Epithelial cell of esophagus (primary cell): ENCODE results near the gene ZNF609.
"Not testable (repeated sequence)": the region's sequence is repeated elsewhere in the genome, so short reads cannot be mapped to it uniquely, and the experiment has no call there.

Experiments used
- DNase-seq: peaks from one replicate; pipeline ENCODE4 v3.0.0; 2010; ENCODE audit warnings: low read depth
- H3K4me3 ChIP-seq: 2 replicates; pipeline ENCODE4 v1.5.1; 2011; ENCODE audit warnings: mild to moderate bottlenecking, low read length, control low read depth
- CTCF ChIP-seq: IDR thresholded peaks from 2 replicates; pipeline ENCODE4 v1.5.1; 2011; ENCODE audit warnings: low read depth, mild to moderate bottlenecking, low read length, control low read depth, inconsistent platforms; ENCODE audit not compliant: insufficient read depth; ENCODE audit errors: missing control alignments

Gene ZNF609

GRCh38 chr15:64640146-64640871 lies 179.9 kb downstream of the ZNF609 start:
- H3K4me3 ChIP-seq, result no peak overlapping the region
- no peak for DNase-seq
- TF ChIP-seq CTCF, result no peak

GRCh38 chr15:64642875-64643274 lies 182.5 kb downstream of the ZNF609 start:
- TF ChIP-seq CTCF, result no peak
- DNase-seq, result no peak
- H3K4me3 ChIP-seq, result no peak overlapping the region

- no peak for TF ChIP-seq CTCF
- DNase-seq, result no peak
- H3K4me3 ChIP-seq, result no peak overlapping the region
Measured at GRCh38 chr15:64643685-64644084, 183.3 kb downstream of the ZNF609 start.

- not testable (repeated sequence) for DNase-seq, H3K4me3 ChIP-seq
Measured at GRCh38 chr15:64644811-64645210, 184.4 kb downstream of the ZNF609 start.

GRCh38 chr15:64645995-64646394 lies 185.6 kb downstream of the ZNF609 start:
- no peak for DNase-seq
- TF ChIP-seq CTCF, result no peak
- no peak overlapping the region for H3K4me3 ChIP-seq

- no peak for TF ChIP-seq CTCF
- no peak for DNase-seq
- no peak overlapping the region for H3K4me3 ChIP-seq
Measured at GRCh38 chr15:64647367-64647766, 187.0 kb downstream of the ZNF609 start.

- no peak for TF ChIP-seq CTCF
- no peak overlapping the region for H3K4me3 ChIP-seq
- DNase-seq, result no peak
Measured at GRCh38 chr15:64650552-64650951, 190.2 kb downstream of the ZNF609 start.
